ENCODE measurements around the gene TMED5.

TMED5 gene

DNA sequence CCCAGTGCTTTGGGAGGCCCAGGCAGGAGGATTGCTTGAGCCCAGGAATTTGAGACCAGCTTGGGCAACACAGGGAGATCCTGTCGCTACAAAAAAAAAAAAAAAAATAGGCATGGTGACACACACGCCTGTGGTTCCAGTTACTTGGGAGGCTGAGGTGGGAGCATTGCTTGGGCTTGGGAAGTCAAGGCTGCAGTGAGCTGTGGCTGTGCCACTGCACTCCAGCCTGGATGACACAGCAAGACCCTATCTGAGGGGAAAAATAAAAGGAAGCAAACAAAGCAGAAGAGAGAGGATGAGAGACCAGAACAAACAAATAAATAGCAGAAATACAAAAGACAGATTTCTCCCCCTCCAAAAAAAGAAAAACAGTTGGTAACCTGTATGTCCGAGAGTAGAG is 67.1 kb downstream of the TMED5 start:
- no peak for DNase-seq

GRCh38 chr1:93111561-93111960 is 68.7 kb downstream of the TMED5 start:
- no peak for DNase-seq

DNA sequence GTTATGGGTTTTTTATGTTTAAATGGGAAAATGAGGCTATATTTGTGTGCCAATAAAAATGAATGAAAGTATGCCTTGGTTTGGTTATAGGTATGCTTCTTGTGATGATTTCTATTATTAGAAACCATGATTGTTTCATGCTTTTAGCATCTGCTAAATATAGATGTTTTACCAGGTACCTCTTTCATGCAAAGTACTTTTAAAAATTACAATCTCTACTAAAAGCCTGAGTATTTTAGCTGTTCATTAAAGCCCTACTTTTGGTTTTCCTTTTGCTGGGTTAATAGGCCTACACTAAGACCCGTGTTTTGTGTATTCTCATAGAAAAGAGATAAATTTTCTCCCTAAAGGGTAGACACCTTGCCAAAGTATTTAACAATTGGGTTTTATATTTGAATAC is 69.1 kb downstream of the TMED5 start:
- no peak for DNase-seq

DNA sequence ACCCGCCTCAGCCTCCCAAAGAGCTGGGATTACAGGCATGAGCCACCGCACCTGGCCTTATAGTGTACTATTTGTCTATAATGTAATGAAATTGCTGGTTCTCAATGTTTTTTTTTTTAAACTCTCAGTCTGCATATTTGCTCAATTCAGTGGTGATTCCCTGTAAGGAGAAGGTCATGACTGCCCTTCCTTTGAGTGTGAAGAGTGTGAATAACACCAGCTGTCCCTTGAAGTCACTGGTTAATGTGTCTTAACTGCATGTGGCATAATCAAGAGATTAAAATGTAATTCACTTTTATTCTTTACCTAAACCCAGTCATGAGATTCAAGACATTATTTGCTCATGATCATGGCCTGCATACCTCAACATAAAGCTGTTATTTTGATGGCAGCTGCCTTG is 70.6 kb downstream of the TMED5 start:
- no peak for DNase-seq

GRCh38 chr1:93108335-93108734 is 71.9 kb downstream of the TMED5 start:
- no peak for DNase-seq

GRCh38 chr1:93107395-93107794 is 72.8 kb downstream of the TMED5 start:
- DNase-seq = no peak

DNA sequence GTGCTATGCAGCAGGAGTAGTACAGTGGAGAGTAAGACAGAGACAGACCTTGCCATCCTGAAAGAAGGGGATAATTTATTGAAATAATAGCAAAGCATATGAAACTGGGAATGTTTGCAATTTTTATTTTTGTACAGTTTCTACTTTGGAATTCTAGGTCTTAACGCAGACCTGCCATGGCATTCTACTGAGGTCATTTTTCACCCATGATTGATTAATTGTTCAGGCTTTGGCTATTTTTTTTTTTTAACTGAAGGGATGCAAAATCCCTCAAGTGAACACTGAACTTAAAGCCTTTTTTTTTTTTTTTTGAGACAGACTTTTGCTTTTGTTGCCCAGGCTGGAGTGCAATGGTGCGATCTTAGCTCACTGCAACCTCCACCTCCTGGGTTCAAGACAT is 74.0 kb downstream of the TMED5 start:
- no peak for DNase-seq

DNA sequence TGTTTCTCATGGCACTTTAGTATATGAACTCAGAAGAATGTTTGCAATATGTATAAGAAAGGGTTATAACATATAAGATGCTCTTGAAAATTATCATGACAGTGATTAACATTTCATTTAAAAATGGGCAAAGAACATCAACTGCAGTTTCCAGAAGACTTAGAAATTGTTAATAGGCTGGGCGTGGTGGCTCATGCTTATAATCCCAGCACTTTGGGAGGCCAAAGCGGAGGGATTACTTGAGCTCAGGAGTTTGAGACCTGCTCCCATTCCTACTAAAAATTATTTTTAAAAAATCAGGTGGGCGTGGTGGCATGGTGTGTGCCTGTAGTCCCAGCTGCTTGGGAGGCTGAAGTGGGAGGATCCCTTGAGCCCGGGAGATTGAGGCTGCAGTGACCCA is 78.1 kb downstream of the TMED5 start:
- DNase-seq = no peak

Measured in activated CD4-positive, CD25-positive, alpha-beta regulatory T cell treated with anti-CD3 and anti-CD28 coated beads, Interleukin-2, amount 50 U/mL, for 72 hours (primary cell).